Natural killer cell (primary cell): ENCODE measurements around the gene NXPH2. TPM values are rescaled to one million over a fixed set of nuclear protein-coding genes. Genes with fewer than 3 reads are reported as not detected.

Experiments used
- ATAC-seq, 3 donors: fragments of 150-1000 bp in 2 of 3; fragments of 200-7000 bp in 1 of 3; cut with Tn5 transposase; 1 replicate in 1 of 3; 2 replicates in 2 of 3; pipeline ENCODE4 v1.10.0; 2021; ENCODE audit warnings: mild to moderate bottlenecking in 2 of 3, moderate library complexity in 2 of 3
- DNase-seq, 2 donors: peaks; one replicate each; pipeline versions ENCODE4 v3.0.0 to v3.0.0-alpha.2; 2013 to 2021; ENCODE audit warnings: mixed read lengths in 1 of 2
- H3K27ac ChIP-seq: one replicate; pipeline ENCODE4 v1.5.1; 2013; ENCODE audit warnings: mild to moderate bottlenecking, low read length
- H3K27me3 ChIP-seq: one replicate; pipeline ENCODE4 v1.6.1; 2013; ENCODE audit warnings: low read length; ENCODE audit not compliant: control insufficient read depth, insufficient read depth
- H3K36me3 ChIP-seq: one replicate; pipeline ENCODE4 v1.6.1; 2013; ENCODE audit warnings: low read length; ENCODE audit not compliant: control insufficient read depth, insufficient read depth
- H3K4me1 ChIP-seq: one replicate; pipeline ENCODE4 v1.6.1; 2013; ENCODE audit warnings: low read length; ENCODE audit not compliant: control insufficient read depth, insufficient read depth
- H3K4me3 ChIP-seq: one replicate; pipeline ENCODE4 v1.5.1; 2013; ENCODE audit warnings: low read length
- H3K9me3 ChIP-seq: one replicate; pipeline ENCODE4 v1.6.1; 2013; ENCODE audit warnings: low read length; ENCODE audit not compliant: control insufficient read depth, insufficient read depth
- H3K27ac Mint-ChIP-seq, 2 donors: one replicate each; pipeline ENCODE4 v1.8.0; 2022; ENCODE audit warnings: mild to moderate bottlenecking in 2 of 2, mixed read lengths in 2 of 2, moderate library complexity in 1 of 2
- H3K27me3 Mint-ChIP-seq, 2 donors: one replicate each; pipeline ENCODE4 v1.8.0; 2022; ENCODE audit warnings: low read depth in 2 of 2, mixed read lengths in 2 of 2
- H3K36me3 Mint-ChIP-seq: one replicate; pipeline ENCODE4 v1.8.0; 2022; ENCODE audit warnings: mixed read lengths
- H3K4me1 Mint-ChIP-seq, 2 donors: one replicate each; pipeline ENCODE4 v1.8.0; 2022; ENCODE audit warnings: mixed read lengths in 2 of 2
- H3K4me3 Mint-ChIP-seq: one replicate; pipeline ENCODE4 v1.8.0; 2022; ENCODE audit warnings: mild to moderate bottlenecking, moderate library complexity, mixed read lengths
- H3K9me3 Mint-ChIP-seq, 2 donors: one replicate each; pipeline ENCODE4 v1.8.0; 2022; ENCODE audit warnings: mixed read lengths in 2 of 2
- WGBS: methylation state at CpG from one replicate; pipeline ENCODE4 v1.1.7; 2013; ENCODE audit warnings: missing lambda C conversion rate; ENCODE audit not compliant: insufficient coverage; 5-methylcytosine and 5-hydroxymethylcytosine counted together
- intact Hi-C: fragments of 100-400 bp; cut with micrococcal nuclease; formaldehyde crosslinking; loops from one replicate; pipeline ENCODE4 v1.14.2; 2022
- total RNA-seq, 4 donors: library from RNA; stranded (reverse); fragments of 120-200 nt in 1 of 4; gene quantifications; one replicate each; pipeline versions ENCODE4 v1.2.3 to v1.2.4, GENCODE V29; 2013 to 2022
- TF ChIP-seq, protein P1 (sequence below): fragments of 200-600 bp; IDR thresholded peaks from one replicate; pipeline ENCODE4 v1.8.0; 2022; ENCODE audit warnings: antibody characterized with exemption

NXPH2 gene
- total RNA-seq, 3 donors from 2014 or later (not counting 1 experiment from before 2014, with no cell fraction given): not detected

DNA sequence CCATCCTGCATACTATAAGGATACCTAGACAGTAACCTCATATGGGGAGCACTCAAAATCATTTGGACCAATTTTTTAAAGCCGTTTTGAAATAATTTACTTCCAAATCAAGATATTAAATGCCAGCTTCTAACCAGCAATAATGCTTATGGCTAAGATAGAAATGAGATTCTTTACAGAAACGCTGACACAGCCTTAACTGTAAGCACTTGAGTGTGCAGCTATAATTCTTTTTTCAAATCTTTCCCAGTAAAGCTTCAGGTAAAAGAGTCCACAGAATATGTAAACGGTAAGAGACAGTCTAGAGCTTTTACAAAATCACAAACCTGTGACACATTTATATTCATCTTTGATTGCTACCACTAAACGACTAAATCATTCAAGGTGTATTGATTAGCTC lies 4.5 kb downstream of the NXPH2 start:
- Histone ChIP-seq H3K36me3 (no peaks in the 10 kb centered on the region), H3K4me1 (no peaks in the 10 kb centered on the region), H3K27ac (no peak overlapping the region), H3K27me3 (peaks cover 10% of the 10 kb centered on the region), H3K4me3 (no peak overlapping the region), H3K9me3 (no peaks in the 10 kb centered on the region)
- TF ChIP-seq, protein P1, sequence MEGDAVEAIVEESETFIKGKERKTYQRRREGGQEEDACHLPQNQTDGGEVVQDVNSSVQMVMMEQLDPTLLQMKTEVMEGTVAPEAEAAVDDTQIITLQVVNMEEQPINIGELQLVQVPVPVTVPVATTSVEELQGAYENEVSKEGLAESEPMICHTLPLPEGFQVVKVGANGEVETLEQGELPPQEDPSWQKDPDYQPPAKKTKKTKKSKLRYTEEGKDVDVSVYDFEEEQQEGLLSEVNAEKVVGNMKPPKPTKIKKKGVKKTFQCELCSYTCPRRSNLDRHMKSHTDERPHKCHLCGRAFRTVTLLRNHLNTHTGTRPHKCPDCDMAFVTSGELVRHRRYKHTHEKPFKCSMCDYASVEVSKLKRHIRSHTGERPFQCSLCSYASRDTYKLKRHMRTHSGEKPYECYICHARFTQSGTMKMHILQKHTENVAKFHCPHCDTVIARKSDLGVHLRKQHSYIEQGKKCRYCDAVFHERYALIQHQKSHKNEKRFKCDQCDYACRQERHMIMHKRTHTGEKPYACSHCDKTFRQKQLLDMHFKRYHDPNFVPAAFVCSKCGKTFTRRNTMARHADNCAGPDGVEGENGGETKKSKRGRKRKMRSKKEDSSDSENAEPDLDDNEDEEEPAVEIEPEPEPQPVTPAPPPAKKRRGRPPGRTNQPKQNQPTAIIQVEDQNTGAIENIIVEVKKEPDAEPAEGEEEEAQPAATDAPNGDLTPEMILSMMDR: no peak
- no peaks in the 10 kb centered on the region for H3K9me3 Mint-ChIP-seq
- H3K4me1 Mint-ChIP-seq: no peaks in the 10 kb centered on the region
- DNase-seq (no peak), ATAC-seq (no peak)
- no peak overlapping the region for H3K27ac Mint-ChIP-seq
- H3K36me3 Mint-ChIP-seq: peaks cover 11% of the 10 kb centered on the region
- no peak overlapping the region for H3K4me3 Mint-ChIP-seq
- intact Hi-C loops: no loop called here
- WGBS: 90% methylated on average over 3 of the region's 4 CpGs
- H3K27me3 Mint-ChIP-seq: peaks cover 14 to 21% of the 10 kb centered on the region in 2 donors

DNA sequence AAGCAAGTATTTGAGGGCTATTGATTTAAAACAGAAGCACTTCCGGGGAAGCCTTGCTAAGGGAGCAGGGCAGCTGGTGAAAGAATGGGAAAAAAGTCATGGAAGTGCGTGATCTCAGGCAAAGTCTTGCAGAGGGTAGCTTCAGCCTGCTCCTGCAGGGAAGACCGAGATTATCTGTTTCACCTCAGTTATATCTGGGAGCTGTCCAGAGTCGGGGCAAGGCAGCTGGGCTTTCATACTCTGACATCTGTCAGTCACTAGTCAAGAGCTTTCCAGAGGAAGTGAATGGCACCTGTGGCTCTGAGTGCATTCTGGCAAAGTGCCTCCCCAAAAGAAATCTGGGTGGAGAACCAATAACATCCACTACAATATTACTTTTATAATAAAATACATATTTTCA lies 8.7 kb downstream of the NXPH2 start:
- H3K36me3 Mint-ChIP-seq: no peaks in the 10 kb centered on the region
- no peaks in the 10 kb centered on the region for H3K27me3 ChIP-seq
- no peak overlapping the region for H3K4me3 Mint-ChIP-seq
- intact Hi-C loops: no loop called here
- H3K4me3 ChIP-seq: no peak overlapping the region
- no peak for DNase-seq
- no peaks in the 10 kb centered on the region for H3K36me3 ChIP-seq
- H3K4me1 ChIP-seq: no peaks in the 10 kb centered on the region
- no peaks in the 10 kb centered on the region for H3K4me1 Mint-ChIP-seq
- H3K9me3 ChIP-seq: no peaks in the 10 kb centered on the region
- no peak overlapping the region for H3K27ac Mint-ChIP-seq
- no peaks in the 10 kb centered on the region for H3K27me3 Mint-ChIP-seq
- H3K9me3 Mint-ChIP-seq: peaks cover 0 to 2% of the 10 kb centered on the region in 2 donors
- no peak overlapping the region for H3K27ac ChIP-seq
- 81% methylated on average over 4 of the region's 4 CpGs for WGBS
- TF ChIP-seq, protein P1: no peak
- ATAC-seq: no peak

- no peak overlapping the region for H3K4me3 Mint-ChIP-seq
- no peak overlapping the region for H3K27ac Mint-ChIP-seq
- H3K4me1 Mint-ChIP-seq: no peaks in the 10 kb centered on the region
- no peak for ATAC-seq
- peaks cover 0 to 2% of the 10 kb centered on the region in 2 donors for H3K9me3 Mint-ChIP-seq
- 93% methylated on average over 1 of the region's 1 CpG for WGBS
- Histone ChIP-seq H3K27ac (no peak overlapping the region), H3K9me3 (no peaks in the 10 kb centered on the region), H3K27me3 (no peaks in the 10 kb centered on the region), H3K4me1 (no peaks in the 10 kb centered on the region), H3K4me3 (no peak overlapping the region), H3K36me3 (no peaks in the 10 kb centered on the region)
- TF ChIP-seq, protein P1: no peak
- intact Hi-C loops: no loop called here
- DNase-seq: no peak
- no peaks in the 10 kb centered on the region for H3K27me3 Mint-ChIP-seq
- H3K36me3 Mint-ChIP-seq: no peaks in the 10 kb centered on the region
Observed at GRCh38 chr2:138767101-138767500, 13.1 kb downstream of the NXPH2 start.

- Mint-ChIP-seq H3K27me3 (no peaks in the 10 kb centered on the region), H3K9me3 (peaks cover 2 to 3% of the 10 kb centered on the region in 2 donors), H3K27ac (no peak overlapping the region), H3K36me3 (no peaks in the 10 kb centered on the region), H3K4me1 (no peaks in the 10 kb centered on the region), H3K4me3 (no peak overlapping the region)
- H3K36me3 ChIP-seq: no peaks in the 10 kb centered on the region
- ATAC-seq (no peak), DNase-seq (no peak)
- no peaks in the 10 kb centered on the region for H3K9me3 ChIP-seq
- H3K27ac ChIP-seq: no peak overlapping the region
- no peak overlapping the region for H3K4me3 ChIP-seq
- H3K4me1 ChIP-seq: no peaks in the 10 kb centered on the region
- H3K27me3 ChIP-seq: no peaks in the 10 kb centered on the region
- 81% methylated on average over 2 of the region's 3 CpGs for WGBS
- intact Hi-C loops: no loop called here
- TF ChIP-seq, protein P1: no peak
Observed at GRCh38 chr2:138766464-138766863, 13.7 kb downstream of the NXPH2 start.
